HG03175 (cell line): ENCODE results near the gene LMO7.
"Not testable (repeated sequence)": the region's sequence is repeated elsewhere in the genome, so short reads cannot be mapped to it uniquely, and the experiment has no call there.

Source experiments
- ATAC-seq: cut with Tn5 transposase; IDR thresholded peaks from one replicate; pipeline ENCODE4 v1.9.1; 2021; ENCODE audit warnings: mild to moderate bottlenecking, moderate library complexity; ENCODE audit not compliant: unreplicated experiment

LMO7 gene

GRCh38 chr13:75769141-75769905, 133.2 kb downstream of the LMO7 start:
- ATAC-seq = no peak

DNA sequence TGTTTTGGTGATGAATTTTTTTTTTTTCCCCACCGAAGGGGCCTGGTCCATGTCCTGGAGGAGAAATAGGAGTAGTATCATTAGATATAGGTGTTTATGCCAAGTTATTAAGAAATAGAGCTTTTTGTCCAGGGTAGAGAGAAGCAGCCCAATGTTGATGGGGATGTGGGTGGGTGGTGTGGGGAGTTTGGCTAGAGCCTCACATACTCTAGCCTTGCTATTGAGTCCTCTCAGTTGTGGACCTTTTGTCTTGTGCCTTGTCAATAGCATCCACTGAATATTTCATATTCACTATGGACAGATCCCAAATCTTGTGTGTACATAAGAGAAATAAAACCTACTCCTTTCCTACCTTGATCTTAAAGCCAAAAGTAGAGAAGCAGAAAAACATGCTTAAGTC, 134.0 kb downstream of the LMO7 start:
- no peak for ATAC-seq

DNA sequence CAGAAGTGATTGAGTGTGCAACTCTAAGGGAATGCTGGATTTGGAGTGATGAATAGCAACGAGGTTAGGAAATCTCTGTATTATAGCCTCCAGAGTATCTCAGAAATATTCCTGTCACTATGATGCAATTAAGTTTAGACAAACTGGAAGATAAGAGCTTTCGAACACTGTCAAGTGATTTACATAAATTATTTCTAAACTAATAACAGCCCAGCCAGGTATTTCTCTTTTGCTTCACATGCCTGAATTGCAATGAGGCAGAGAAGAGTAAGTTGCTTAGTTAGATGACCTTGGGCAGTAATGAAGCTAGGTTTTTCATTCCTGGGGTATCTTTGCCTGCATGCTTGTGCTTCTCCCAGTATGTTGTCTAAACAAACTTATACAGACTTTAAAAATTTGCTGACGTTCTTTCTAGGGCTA, 134.5 kb downstream of the LMO7 start:
- no peak for ATAC-seq

DNA sequence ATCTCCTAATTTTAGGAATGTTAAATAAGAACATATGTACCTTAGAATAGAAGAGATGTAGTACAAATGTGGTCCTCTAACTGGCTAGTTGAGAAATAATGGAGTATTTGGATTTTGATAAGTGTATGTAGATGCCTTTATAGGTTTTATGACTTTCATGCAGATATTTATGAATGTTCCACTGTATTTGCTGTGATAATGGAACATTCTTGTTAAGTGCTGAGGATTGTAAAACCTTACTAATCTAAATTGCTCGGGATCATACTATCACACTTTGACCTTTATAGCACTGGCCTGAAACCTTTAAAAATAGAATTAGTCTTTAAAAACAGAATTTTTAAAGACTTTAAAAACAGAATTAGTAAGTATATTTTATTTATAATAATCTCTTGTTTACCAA, 135.1 kb downstream of the LMO7 start:
- no peak for ATAC-seq

- ATAC-seq = no peak
Observed at GRCh38 chr13:75771818-75772217, 135.7 kb downstream of the LMO7 start.

- no peak for ATAC-seq
Observed at GRCh38 chr13:75774176-75774575, 138.0 kb downstream of the LMO7 start.

DNA sequence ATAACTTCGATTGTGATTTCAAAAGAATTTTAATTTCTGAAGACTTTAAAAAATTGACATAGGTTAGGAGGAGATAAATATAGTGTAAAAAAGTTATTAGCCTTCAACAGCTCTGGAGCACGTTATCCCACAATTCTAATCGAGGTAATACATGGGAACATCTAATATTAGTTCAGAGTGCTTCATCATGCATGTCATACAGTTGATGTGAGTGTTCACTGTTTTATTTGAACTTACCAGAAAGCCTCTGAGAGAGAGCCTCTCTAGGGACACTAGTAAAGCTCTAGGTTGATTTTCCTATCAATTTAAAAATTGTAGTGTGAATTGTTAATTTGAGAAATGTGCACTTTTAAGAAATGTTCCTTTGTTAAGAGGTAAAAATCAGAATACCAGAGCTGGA, 140.4 kb downstream of the LMO7 start:
- ATAC-seq = no peak

GRCh38 chr13:75779393-75779792, 143.3 kb downstream of the LMO7 start:
- ATAC-seq = no peak

DNA sequence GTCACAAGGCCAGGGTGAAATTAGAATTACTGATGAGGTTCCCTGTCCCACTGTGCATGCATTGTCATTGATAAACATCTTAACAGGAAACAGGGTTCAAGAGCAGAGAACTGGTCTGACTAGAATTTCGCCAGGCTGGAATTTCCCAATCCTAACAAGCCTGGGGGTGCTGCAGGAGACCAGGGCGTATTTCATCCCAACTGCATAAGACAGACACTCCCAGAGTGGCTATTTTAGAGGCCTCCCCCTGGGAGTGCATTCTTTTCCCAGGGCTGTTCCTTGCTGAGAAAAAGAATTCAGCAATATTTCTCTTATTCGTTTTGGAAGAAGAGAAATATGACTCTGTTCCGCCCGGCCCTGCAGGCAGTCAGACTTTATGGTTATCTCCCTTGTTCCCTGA, 144.0 kb downstream of the LMO7 start:
- ATAC-seq = not testable (repeated sequence)

GRCh38 chr13:75782985-75783384, 146.9 kb downstream of the LMO7 start:
- ATAC-seq = no peak

DNA sequence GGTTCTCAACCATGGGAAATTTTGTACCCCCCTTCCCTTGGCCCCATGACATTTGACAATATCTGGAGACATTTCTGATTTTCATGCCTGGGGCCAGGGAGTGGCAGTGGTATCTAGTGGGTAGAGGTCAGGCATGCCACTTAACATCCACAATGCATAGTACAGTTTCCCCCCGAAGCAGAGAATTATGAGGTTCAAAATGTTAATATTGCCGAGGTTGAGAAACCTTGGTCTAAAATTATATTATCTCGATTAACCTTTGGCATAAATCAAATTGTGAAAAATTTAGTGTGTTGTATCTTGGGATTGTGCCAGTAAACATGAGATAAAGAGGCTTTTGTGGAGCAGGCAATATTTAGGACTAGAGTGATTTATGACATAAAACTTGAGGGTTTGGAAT, 147.9 kb downstream of the LMO7 start:
- no peak for ATAC-seq

GRCh38 chr13:75785130-75785529, 149.0 kb downstream of the LMO7 start:
- ATAC-seq = no peak

DNA sequence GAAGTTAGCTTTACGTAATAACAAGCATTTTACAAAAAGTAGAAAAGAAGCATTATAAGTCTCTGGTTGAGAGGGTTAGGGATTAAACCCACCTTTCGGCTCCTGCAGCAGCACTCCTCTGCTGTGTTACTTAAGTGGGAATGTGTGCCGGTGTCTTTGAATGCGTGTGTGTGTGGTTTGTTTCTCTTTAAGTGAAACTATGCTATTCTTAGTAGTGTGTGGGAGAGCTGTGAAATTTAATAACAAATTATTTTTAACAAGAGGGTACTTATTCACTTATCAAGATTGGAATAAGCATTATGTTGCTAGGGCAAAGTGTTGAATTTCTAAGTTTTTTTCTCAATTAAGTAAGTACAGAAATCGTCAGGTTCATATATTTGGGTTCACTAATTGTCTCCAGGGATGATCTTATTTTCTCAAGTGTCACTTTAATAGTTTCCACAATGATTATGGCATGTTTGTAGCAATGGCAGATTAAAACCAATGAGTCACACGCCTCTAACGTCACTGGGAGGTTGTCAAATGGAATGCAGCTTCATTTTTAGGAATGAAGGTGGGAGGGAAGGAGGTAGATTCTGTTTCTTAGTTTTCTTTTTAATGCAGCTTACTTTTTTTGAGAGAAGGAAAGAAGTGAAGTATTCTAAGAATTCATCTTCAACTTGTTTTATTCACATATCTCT, 151.3 kb downstream of the LMO7 start:
- no peak for ATAC-seq

- no peak for ATAC-seq
Observed at GRCh38 chr13:75788481-75788981, 152.4 kb downstream of the LMO7 start.

GRCh38 chr13:75789451-75790197, 153.5 kb downstream of the LMO7 start:
- ATAC-seq = no peak

DNA sequence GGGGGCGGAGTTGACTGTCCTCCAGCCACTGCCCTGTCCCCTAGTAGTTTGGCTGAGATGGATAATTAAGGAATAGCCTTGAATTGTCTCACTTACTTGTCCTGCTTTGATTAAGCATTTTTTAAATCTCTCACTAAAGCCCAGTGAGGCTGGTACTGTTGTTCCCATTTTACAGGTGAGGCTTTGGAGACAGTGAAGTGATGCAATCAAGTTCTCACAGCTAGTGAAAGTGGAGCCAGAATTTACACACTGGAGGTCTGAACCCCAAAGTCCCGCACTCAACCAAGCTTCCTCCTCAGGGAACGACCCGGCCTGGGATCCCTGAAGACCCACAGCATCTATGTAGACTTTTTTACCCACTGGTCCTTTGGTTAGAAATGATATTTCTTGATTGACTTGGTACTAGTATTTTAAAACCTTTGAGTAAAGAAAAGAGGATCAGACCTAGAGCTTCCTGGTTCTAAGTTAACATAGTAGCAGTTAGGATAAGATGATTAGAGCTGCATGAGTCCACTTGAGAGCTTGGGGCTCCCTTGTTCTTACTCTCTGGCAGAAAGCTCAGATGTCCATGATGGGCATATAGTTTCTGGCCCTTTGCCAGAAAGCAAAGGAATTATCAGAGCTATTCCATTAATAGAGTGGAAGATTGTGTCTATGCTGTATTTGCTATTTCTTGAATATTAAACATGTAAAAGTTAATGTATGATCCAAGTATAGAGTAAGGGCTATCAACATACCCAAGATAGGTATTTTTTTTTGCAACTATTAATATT, 154.3 kb downstream of the LMO7 start:
- no peak for ATAC-seq

- ATAC-seq = no peak
Observed at GRCh38 chr13:75792526-75793187, 156.5 kb downstream of the LMO7 start.

GRCh38 chr13:75793188-75793567, 157.0 kb downstream of the LMO7 start:
- ATAC-seq = not testable (repeated sequence)

DNA sequence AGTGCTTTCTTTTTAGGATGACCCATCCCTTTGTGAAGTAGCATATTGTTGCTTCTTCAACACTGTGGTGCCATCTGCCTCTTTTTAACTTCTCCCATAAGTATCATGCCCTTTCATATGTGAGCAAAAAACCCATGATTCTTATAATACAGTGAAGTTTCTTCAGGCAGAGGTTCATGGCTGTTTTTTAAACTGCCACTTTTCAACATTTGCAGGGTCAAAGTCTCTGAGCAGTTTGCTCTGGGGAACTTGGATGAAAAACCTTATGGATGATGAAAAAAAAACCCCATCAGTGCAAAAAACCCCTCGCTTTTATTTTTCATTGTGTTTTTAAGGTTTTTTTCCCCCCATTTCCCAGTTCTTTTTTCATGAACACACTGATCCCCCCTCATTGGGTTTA, 158.5 kb downstream of the LMO7 start:
- ATAC-seq = no peak

DNA sequence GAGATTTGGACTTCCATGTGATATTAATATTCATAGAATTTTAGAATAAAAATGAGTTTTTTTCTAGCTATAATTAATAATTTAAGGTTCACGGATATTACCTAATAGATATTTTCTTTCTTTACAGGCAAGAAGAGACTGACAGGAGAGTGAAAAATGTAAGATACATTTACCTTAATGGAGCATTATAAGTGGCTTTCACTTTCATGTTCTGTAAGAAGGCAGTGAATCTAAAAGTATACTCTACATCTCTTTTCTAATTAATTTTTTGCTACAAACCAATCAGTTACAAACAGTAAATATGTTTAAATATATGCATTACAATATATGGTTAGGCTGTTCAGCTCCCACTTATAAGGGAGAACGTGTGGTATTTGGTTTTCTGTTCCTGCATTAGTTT, 159.1 kb downstream of the LMO7 start:
- ATAC-seq = no peak
